Activated CD8-positive, alpha-beta memory T cell treated with anti-CD3 and anti-CD28 coated beads for 1 hour (primary cell): ENCODE measurements around the gene TCAP.

Experiments
- DNase-seq, 2 donors: peaks; one replicate each; pipeline ENCODE4 v3.0.0-alpha.2; 2020; ENCODE audit warnings: low read depth in 1 of 2; ENCODE audit errors: extremely low read depth in 1 of 2

The TCAP gene

GRCh38 chr17:39666231-39666600 is 1.1 kb downstream of the TCAP start:
- DNase-seq = no peak

- no peak for DNase-seq
Measured at GRCh38 chr17:39666601-39667261, 1.6 kb downstream of the TCAP start.

GRCh38 chr17:39667262-39667944 is 2.3 kb downstream of the TCAP start:
- DNase-seq = no peak

GRCh38 chr17:39667945-39668924 is 3.1 kb downstream of the TCAP start, which contains the start of gene PNMT:
PNMT (plus strand) TSS chr17:39668453; CDS start chr17:39668476, 23 bp downstream.
- peak in 1 of 2 donors; percentile 63 for DNase-seq

- DNase-seq = no peak
Measured at GRCh38 chr17:39669897-39670735, 5.0 kb downstream of the TCAP start.

GRCh38 chr17:39670746-39671145 is 5.6 kb downstream of the TCAP start:
- DNase-seq = no peak

GRCh38 chr17:39671651-39672521 is 6.7 kb downstream of the TCAP start:
- DNase-seq = no peak

- DNase-seq = no peak
Measured at GRCh38 chr17:39672522-39673334, 7.6 kb downstream of the TCAP start.

- no peak for DNase-seq
Measured at GRCh38 chr17:39673335-39674081, 8.4 kb downstream of the TCAP start.

GRCh38 chr17:39674179-39674578 is 9.0 kb downstream of the TCAP start:
- no peak for DNase-seq

GRCh38 chr17:39674702-39675389 is 9.7 kb downstream of the TCAP start:
- no peak for DNase-seq

- DNase-seq = no peak
Measured at GRCh38 chr17:39675390-39676082, 10.4 kb downstream of the TCAP start.

- no peak for DNase-seq
Measured at GRCh38 chr17:39676198-39676819, 11.2 kb downstream of the TCAP start.

- no peak for DNase-seq
Measured at GRCh38 chr17:39677072-39677471, 11.9 kb downstream of the TCAP start.

- DNase-seq = no peak
Measured at GRCh38 chr17:39677542-39678339, 12.6 kb downstream of the TCAP start.
